ENCODE results near the gene TET2.

The TET2 gene

GRCh38 chr4:105234582-105234981 is 87.9 kb downstream of the TET2 start:
- DNase-seq (ENCODE audit: low read depth) = no peak

- no peak for DNase-seq (ENCODE audit: low read depth)
These were observed 89.7 kb downstream of the TET2 start for GRCh38 chr4:105236202-105236915.

GRCh38 chr4:105236916-105237311 is 90.2 kb downstream of the TET2 start:
- DNase-seq (ENCODE audit: low read depth) = no peak

- no peak for DNase-seq (ENCODE audit: low read depth)
These were observed 93.4 kb downstream of the TET2 start for GRCh38 chr4:105240037-105240436.

- no peak for DNase-seq (ENCODE audit: low read depth)
These were observed 94.8 kb downstream of the TET2 start for GRCh38 chr4:105241451-105241850.

GRCh38 chr4:105243446-105243845 is 96.8 kb downstream of the TET2 start:
- no peak for DNase-seq (ENCODE audit: low read depth)

- no peak for DNase-seq (ENCODE audit: low read depth)
These were observed 100.0 kb downstream of the TET2 start for GRCh38 chr4:105246712-105247111.

GRCh38 chr4:105248613-105249012 is 101.9 kb downstream of the TET2 start:
- no peak for DNase-seq (ENCODE audit: low read depth)

- DNase-seq (ENCODE audit: low read depth) = no peak
These were observed 111.3 kb downstream of the TET2 start for GRCh38 chr4:105257817-105258495.

GRCh38 chr4:105265689-105266088 is 119.0 kb downstream of the TET2 start:
- DNase-seq (ENCODE audit: low read depth) = no peak

- DNase-seq (ENCODE audit: low read depth) = no peak
These were observed 120.6 kb downstream of the TET2 start for GRCh38 chr4:105267280-105267679.

- DNase-seq (ENCODE audit: low read depth) = no peak
These were observed 125.3 kb downstream of the TET2 start for GRCh38 chr4:105272002-105272401.

- DNase-seq (ENCODE audit: low read depth) = no peak
These were observed 126.6 kb downstream of the TET2 start for GRCh38 chr4:105273230-105273629.

GRCh38 chr4:105274090-105274489 is 127.4 kb downstream of the TET2 start:
- DNase-seq (ENCODE audit: low read depth) = no peak

- DNase-seq (ENCODE audit: low read depth) = no peak
These were observed 127.8 kb downstream of the TET2 start for GRCh38 chr4:105274504-105274903.

- no peak for DNase-seq (ENCODE audit: low read depth)
These were observed 129.9 kb downstream of the TET2 start for GRCh38 chr4:105276361-105277104.

GRCh38 chr4:105277702-105278101 is 131.0 kb downstream of the TET2 start:
- no peak for DNase-seq (ENCODE audit: low read depth)

- no peak for DNase-seq (ENCODE audit: low read depth)
These were observed 132.6 kb downstream of the TET2 start for GRCh38 chr4:105279314-105279713.

- DNase-seq (ENCODE audit: low read depth) = no peak
These were observed 133.9 kb downstream of the TET2 start for GRCh38 chr4:105280338-105281123.

GRCh38 chr4:105281124-105281415 is 134.4 kb downstream of the TET2 start:
- no peak for DNase-seq (ENCODE audit: low read depth)

GRCh38 chr4:105282489-105282888 is 135.8 kb downstream of the TET2 start:
- no peak for DNase-seq (ENCODE audit: low read depth)

GRCh38 chr4:105283501-105283900 is 136.8 kb downstream of the TET2 start:
- no peak for DNase-seq (ENCODE audit: low read depth)
